HUDEP-2 (cell line): ENCODE data around the gene HDDC3.

Source experiments
- DNase-seq, 76 experiments: peaks; one replicate each; lab custom pipeline; 2025; ENCODE audit not compliant: unreplicated experiment in 76 of 76; lab: John Stamatoyannopoulos, UW

The HDDC3 gene

DNA sequence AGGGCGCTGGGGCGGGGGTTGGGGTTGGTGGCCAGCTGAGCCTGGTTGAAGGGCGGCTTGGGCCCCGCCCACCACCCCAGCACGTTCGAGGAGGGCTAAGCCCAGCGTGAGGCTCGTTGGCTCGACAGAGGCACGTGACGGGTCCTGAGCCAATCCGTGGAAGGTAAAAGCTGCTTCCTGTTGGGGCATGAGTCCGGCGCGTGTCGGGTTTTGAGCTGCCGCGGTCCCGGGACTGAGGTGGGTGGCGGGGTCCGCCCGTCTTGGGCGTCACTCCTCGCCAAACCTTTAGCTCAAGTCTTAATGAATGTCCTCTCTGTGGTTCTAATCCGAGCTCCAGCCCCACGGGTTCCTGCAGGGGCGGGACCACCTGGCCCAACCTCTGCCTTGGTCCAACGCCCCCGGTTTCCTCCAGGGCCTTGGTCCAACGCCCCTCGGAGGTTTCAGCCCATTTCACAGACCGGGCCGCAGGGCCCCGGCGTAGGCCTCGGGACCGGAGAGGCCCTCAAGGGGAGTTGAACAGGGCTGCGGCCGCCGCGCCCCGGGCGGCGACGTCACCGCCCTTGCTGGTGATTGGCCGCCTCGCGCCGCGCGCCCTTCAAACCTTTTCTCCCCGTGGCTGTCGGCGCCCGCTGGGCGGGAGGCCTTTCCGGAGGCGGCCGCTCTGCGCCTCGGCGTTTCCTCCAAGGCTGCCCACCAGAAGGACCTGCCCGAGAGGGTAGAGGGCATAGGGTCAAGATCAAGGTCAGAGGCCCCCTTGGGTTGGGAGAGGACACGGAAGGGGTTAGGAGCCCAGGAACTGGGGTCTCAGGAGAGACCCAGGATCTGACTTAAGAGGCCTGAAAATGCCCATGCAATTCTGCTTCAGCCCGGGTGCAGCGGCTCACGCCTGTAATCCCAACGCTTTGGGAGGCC lies 22.6 kb upstream of the HDDC3 start, which contains the start of gene RCCD1:
Gene RCCD1 (plus strand): TSS at position 173 of the 912 bp plus-strand sequence. CDS start 1,851 bp downstream, outside the sequence.
- DNase-seq: peak; percentile 36 to 97 (median 94)

DNA sequence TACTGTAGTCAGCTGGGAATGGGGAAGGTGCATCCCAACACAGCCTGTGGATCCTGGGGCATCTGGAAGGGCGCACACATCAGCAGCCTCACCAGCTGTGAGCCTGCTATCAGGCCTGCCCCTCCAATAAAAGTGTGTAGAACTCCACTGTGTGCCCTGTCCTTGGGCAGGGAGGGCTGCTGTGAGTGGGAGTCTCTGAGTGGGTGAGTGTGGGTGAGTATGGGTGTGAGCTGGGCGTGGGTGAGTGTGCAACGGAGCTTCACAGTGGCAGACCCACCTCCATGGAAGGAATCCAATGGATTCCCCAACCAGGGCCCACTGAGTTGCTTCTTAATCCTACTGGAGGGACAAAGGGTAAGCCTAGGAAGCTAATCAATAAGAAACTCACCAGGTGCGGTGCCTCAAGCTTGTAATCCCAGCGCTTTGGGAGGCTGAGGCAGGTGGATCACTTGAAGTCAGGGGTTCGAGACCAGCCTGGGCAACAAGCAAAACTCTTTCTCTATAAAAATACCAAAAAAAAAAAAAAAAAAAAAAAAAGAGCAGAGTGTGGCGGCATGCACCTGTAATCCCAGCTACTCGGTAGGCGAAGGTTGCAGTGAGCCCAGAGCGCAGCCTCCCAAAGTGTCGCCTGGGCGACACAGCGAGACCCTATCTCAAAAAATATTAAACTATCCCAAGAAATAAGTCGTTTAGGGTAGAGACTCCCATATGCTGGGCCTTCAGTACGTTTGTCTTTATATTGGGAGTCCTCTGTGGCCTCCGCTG lies 21.8 kb upstream of the HDDC3 start:
- peak in 1 of 76 experiments; percentile 22 for DNase-seq

DNA sequence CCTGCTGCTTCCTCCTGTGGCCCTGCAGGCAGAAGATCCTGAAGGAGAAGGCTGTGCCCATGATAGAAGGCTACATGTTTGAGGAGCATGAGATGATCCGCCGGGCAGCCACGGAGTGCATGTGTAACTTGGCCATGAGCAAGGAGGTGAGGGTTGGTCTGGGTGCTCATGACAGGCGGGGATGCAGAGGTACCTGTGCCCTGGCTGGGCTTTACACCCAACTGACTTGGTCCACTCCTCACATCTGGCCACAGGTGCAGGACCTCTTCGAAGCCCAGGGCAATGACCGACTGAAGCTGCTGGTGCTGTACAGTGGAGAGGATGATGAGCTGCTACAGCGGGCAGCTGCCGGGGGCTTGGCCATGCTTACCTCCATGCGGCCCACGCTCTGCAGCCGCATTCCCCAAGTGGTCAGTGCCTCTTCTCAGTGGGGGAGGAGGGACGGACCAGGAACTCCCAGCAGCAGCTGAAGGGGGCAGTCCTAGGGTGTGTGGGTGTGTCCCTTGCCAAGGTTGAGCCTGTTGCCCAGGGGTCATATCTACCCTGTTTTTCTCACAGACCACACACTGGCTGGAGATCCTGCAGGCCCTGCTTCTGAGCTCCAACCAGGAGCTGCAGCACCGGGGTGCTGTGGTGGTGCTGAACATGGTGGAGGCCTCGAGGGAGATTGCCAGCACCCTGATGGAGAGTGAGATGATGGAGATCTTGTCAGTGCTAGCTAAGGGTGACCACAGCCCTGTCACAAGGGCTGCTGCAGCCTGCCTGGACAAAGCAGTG lies 20.7 kb upstream of the HDDC3 start:
- no peak for DNase-seq

DNA sequence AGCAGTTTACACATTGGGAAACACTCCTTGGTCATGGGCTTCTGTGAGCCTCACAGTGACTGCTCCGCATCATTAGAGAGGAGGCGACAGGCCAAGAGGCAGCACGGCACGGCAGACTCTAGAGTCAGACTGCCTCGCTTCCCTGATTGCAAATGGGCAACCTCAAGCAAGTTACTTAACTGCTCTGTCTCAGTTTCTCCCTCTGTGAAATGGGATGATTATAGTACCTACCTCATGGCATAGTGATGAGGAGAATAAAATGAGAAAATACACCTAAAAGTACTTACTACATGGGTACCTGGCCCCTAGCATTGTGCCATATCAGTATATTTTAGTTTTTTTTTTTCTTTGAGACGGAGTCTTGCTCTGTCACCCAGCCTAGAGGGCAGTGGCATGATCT lies 18.3 kb upstream of the HDDC3 start:
- DNase-seq: no peak

DNA sequence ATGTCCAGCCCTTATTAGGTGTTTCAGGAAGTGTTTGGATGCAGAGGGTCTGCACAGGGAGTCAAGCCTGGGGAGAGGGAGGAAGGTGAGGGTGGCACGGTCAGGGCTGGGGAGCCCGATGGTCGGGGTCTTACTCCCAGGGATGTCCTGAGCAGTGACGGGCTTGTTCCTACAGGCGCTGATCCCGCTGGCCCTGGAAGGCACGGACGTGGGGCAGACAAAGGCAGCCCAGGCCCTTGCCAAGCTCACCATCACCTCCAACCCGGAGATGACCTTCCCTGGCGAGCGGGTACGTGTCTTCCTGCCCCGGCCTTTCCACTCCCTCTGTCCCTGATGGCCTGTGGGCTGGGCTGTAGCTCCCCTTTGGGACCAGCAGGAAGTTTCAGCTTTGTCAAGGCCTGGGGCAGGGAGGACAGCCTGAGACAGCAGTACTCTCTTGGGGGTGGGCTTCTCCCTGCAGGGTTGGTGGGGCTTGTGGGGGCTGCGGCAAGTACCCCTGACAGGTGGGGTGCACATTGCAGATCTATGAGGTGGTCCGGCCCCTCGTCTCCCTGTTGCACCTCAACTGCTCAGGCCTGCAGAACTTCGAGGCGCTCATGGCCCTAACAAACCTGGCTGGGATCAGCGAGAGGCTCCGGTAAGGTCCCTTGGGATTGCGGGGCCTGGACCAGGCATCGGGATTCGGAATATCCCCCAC lies 17.8 kb upstream of the HDDC3 start:
- no peak for DNase-seq

DNA sequence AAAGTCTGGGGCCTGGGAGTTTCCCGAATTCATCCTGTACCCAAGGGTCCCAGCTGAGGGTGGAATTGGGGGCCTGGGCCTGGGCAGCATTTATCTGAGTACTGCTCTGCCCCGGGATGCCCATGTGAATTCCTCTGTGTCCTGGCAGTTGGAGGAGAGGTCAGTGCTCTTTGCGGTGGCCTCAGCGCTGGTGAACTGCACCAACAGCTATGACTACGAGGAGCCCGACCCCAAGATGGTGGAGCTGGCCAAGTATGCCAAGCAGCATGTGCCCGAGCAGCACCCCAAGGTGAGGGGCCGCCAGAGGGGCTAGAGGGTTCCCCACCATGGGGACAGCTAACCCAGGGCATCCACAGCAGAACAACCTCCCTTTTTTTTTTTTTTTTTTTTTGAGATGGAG lies 16.2 kb upstream of the HDDC3 start:
- DNase-seq: no peak

DNA sequence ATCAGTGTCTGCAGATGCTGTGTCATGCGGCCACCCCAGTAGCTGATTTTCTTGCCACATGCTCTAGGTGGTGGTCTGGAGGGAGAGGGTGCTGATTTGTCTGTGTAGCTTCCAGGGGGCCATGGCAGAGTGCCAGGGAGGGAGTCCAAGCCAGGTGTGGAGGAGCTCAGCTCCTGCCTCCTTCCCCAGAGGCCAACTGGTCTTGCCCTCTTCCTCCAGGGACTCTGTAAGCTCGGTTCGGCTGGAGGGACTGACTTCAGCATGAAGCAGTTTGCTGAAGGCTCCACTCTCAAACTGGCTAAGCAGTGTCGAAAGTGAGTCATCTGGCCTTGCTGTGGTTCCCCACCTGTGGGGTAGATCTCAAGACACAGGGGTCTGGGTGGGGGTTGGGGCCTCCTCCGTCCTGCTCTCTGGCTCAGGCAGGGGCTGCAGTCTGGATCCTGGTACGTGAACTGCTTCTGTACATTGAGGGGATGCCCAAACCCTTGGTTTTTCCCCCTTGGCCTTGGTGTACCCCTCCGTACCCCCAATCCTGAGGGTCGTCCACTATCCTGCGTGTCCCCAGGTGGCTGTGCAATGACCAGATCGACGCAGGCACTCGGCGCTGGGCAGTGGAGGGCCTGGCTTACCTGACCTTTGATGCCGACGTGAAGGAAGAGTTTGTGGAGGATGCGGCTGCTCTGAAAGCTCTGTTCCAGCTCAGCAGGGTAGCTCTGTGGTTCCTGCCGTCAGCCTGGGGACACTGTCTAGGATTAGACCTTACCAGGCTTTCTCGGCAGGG lies 15.4 kb upstream of the HDDC3 start:
- DNase-seq: no peak

DNA sequence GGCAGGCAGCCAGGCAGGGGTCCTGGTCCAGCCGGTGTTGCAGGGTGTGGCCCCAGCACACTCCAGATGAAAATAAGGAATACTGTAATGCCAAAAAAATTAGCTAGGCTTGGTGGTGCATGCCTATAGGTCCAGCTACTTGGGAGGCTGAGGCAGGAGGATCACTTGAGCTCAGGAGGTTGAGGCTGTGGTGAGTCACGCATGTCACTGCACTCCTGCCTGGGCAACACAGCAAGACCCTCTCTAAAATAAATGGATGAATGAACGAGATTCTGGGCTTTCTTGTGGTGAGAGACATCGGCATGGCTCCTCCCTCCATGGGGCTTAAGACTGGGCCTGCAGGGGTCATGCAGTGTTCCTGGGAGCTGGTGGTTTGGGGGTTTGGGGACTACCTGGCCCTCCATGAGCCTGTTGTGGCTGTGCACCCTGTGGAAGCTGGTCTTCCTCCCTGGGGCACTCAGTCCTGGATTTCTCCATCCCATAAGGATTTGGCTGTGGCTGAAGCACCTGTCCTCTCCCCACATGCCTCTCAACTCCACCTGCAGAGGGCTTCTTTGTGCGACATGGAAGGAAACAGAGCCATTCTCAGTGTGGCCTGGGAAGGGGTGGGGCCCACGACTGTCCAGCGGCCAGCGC lies 14.7 kb upstream of the HDDC3 start:
- DNase-seq: no peak

DNA sequence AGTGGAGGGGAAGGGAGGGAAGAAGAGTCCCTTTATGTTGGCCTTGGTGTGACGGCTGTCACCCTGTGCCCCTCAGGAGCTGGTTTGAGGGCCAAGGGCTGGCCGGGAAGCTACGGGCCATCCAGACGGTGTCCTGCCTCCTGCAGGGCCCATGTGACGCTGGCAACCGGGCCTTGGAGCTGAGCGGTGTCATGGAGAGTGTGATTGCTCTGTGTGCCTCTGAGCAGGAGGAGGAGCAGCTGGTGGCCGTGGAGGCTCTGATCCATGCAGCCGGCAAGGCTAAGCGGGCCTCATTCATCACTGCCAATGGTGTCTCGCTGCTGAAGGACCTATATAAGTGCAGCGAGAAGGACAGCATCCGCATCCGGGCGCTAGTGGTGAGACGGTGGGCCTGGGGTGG lies 14.2 kb upstream of the HDDC3 start:
- DNase-seq: no peak

DNA sequence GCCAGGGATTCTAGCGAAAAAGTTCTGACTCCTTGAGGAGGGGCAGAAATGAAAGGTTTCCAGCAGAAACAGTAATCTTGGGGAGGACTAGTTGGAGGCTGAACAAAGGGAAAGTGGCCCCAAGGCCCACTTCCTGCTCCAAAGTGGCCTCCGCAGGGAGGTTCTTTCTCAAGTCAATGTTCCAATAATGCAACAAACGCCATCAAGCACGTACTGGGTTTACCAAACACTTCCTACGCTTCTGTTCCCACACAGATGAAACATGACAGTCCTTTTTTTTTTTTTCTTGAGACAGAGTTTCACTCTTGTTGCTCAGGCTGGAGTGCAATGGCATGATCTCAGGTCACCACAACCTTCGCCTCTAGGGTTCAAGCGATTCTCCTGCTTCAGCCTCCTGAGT lies 12.7 kb upstream of the HDDC3 start:
- no peak for DNase-seq

DNA sequence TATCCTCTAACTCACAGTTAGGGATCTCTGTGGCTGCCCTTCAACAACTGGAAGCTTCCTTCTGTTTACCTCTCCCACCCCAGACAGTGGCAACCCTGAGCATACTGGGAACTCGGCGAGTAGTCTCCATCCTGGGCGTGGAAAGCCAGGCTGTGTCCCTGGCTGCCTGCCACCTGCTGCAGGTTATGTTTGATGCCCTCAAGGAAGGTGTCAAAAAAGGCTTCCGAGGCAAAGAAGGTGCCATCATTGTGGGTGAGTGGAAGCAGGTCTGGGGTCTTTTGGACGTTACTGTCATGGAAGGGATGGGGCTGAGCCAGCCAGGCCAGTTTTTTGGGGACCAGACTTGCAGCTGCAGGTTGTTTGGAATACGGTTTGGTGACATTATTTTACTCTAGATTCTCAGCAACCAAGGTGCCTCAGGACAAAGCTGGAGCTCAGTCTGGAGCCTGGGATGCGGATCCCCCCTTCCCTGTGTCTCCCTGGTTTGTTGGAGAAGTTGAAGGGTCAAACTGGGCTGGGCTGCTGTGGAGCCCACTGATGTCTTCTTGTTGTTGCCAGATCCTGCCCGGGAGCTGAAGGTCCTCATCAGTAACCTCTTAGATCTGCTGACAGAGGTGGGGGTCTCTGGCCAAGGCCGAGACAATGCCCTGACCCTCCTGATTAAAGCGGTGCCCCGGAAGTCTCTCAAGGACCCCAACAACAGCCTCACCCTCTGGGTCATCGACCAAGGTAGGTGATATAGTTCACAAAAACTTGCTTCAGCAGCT lies 10.2 kb upstream of the HDDC3 start:
- no peak for DNase-seq

DNA sequence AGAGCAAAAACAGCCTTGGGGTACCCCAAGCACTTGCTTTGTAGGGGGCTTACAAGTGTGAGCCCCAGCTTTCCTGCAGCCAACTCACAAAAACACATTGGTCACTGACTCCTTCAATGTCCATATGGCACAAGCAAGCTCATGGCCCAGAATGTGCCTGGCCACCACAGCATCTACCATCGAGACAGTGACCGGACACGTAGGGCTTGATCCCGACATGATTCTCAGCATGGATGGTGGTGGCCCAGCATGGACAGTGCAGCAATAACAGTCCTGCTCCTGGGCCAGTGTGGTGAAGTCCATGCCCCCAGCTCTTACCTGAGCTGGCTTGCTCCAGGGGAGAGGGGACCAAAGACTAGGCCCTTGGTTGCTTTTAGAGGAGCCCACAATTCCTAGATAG lies 8.7 kb upstream of the HDDC3 start:
- DNase-seq: no peak

DNA sequence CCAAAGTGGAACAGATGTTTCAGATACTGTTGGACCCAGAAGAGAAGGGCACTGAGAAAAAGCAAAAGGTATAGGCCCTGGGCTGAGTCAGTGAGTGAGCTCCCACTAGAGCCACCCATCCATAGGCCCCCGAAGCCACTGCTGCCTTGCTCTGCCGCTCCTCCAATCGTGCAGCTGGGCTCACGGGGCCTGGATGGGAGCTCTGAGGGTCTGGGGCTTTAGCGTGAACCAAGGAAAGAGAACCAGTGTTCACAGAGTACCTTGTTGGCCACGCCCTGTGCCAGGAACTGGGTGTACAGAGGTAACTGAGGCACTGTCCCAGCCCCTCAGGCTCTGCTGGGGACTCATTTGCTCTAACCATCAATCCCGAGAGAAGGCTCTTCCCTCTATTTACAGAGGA lies 7.4 kb upstream of the HDDC3 start:
- DNase-seq: no peak

DNA sequence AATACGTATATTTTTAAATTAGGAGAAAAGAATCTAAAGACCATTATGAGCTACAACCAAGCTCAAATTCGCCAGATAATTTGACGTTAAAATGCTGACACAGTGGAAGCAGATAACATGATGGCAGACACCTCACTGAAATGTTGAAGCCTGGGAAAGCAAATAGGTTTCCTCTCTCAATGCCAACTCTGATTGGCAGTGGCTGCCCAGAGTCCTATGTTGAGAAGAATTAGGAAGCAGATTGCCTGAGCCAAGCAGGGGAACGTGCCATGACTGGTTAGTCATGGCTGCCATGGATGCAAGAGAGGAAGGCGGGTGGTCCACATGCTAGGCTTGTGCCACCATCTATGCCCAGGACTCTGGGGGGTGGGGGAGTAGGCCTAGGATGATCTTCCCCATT lies 5.9 kb upstream of the HDDC3 start:
- DNase-seq: no peak

DNA sequence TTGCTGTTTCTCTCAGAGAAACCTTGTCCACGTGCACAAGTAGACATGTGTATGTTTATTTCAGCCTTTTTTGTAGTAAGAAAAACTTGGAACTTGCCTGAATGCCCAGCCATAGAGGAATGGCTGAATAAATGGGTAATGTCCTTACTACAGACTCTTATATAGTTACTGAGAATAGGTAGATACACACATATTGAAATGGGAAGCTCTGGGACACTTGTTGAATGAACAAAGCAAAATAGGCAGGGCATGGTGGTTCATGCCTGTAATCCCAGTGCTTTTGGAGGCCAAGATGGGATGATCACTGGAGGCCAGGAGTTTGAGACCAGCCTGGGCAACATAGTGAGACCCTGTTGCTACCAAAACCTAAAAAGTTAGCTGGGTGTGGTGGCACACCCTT lies 4.5 kb upstream of the HDDC3 start:
- DNase-seq: no peak

DNA sequence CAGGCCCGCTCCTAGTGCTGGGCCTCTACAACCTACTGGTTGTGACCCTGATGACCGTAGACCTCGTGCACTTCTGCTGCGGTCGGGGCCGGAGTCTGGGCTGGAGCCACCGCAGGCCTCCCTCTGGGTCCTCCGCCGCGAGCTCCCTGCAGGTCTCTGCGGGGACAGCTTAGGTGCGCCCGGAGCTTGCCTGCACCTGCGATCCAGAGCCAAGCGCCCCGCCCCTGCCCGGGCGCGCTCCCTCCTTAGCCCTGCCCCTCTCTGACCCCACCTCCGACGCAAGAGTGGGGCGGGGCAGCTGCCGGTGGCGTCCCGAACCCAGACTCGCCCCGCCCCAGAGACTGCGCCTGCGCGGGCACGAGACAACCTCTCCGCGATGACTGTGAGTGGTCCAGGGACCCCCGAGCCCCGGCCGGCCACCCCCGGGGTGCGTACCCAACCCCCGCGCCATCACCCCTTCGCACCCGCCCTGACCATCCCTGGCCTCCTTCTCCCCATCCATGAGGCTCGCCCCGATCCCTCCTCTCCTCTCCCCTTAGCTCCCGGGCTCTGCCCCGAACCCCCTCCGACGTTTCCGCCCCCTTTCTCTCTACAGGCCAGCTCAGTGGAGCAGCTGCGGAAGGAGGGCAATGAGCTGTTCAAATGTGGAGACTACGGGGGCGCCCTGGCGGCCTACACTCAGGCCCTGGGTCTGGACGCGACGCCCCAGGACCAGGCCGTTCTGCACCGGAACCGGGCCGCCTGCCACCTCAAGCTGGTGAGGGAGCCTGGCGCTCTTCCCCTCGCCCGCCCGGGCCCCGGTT lies 2.8 kb upstream of the HDDC3 start, which contains the start of gene UNC45A:
Gene UNC45A (plus strand): TSS at position 337 of the 803 bp plus-strand sequence. CDS start 40 bp downstream, at position 377.
- peak in 74 of 76 experiments; percentile 12 to 93 (median 80) for DNase-seq

DNA sequence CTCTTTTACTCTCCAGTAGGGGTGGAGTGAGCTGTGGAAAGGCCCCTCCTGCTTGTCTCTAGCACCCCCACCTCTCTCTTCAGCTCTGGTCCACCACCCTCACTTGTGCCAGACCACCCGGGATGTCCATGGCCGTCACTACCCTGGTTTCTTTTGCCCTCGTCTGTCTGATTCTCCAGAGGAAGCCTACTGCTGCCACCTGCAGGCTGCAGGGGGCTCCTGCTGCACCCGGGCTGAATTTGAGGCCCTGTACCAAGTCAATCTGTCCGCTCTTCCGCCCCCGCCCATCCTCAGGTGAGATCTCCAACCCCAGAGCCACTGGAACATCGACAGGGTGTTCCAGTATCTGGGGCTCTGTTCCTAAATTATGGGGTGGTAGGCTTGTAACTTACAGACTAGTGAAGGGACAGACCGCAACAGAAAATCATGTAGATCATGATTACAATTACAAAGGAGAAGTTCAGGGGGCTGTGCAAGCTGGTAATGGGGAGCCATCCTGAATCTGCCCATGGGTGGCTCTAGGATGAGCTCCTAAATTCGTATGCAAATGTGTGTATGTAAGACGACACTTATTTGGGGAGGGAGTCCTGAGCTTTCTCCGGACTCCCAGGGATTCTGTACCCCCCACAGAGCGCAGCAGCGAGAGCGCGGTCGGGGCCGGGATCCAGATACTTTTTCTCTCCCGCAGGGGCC lies 2.1 kb upstream of the HDDC3 start:
- peak in 74 of 76 experiments; percentile 17 to 89 (median 72) for DNase-seq
